Vagina (tissue), 2 donors: ENCODE data around the gene CTDSP1.

Source experiments
- CTCF ChIP-seq, 3 experiments: fragments of 450-650 bp in 2 of 3; fragments of 200-600 bp in 1 of 3; sonication (generic) in 1 of 3; IDR thresholded peaks; one replicate each; pipeline ENCODE4 v1.5.1; 2017 to 2019; ENCODE audit warnings: antibody characterized with exemption in 3 of 3, mild to moderate bottlenecking in 2 of 3, moderate library complexity in 2 of 3
- POLR2A ChIP-seq, 2 donors: fragments of 450-650 bp; IDR thresholded peaks; one replicate each; pipeline ENCODE4 v1.6.1; 2017; ENCODE audit warnings: antibody characterized with exemption in 2 of 2, mild to moderate bottlenecking in 2 of 2, moderate library complexity in 2 of 2

- TF ChIP-seq POLR2A (IDR thresholded peaks at IDR 0.05) (peak in 1 of 2 donors; percentile 3), CTCF (IDR thresholded peaks at IDR 0.05) (no peak)
Observed at GRCh38 chr2:218400167-218400929, 680 bp downstream of the CTDSP1 start.
